ENCODE data around the gene GDF10.

GDF10 gene

DNA sequence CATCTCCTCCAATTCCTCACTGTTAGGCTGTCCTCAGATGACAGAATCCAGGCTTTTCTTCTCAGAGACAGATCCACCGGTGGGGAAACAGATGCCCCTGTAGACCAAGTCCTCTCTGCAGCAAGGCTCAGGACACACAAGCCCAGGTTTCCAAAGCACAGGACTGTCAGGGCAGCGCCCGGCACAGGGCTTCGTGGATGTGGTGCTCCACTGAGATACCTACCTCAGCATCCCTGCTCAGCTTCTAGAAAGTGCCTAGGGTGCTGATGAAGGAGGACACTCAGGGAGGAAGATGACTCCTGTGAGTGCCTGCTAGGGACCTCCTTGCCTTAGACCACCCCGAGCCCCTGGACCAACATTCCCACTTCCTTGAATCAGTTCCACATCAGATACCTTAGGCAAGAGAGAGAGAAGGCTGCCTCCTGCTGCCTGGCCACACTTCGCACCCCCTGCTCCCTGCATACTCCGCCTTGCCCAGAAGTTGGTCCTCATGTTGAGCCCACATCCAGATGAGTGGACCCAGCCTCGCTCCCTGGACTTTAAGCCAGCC, 39.3 kb downstream of the GDF10 start:
- TF ChIP-seq, protein P1, sequence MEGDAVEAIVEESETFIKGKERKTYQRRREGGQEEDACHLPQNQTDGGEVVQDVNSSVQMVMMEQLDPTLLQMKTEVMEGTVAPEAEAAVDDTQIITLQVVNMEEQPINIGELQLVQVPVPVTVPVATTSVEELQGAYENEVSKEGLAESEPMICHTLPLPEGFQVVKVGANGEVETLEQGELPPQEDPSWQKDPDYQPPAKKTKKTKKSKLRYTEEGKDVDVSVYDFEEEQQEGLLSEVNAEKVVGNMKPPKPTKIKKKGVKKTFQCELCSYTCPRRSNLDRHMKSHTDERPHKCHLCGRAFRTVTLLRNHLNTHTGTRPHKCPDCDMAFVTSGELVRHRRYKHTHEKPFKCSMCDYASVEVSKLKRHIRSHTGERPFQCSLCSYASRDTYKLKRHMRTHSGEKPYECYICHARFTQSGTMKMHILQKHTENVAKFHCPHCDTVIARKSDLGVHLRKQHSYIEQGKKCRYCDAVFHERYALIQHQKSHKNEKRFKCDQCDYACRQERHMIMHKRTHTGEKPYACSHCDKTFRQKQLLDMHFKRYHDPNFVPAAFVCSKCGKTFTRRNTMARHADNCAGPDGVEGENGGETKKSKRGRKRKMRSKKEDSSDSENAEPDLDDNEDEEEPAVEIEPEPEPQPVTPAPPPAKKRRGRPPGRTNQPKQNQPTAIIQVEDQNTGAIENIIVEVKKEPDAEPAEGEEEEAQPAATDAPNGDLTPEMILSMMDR (IDR thresholded peaks at IDR 0.05; ENCODE audit: borderline replicate concordance, insufficient read depth, low read depth, low read length) = no peak
- H3K4me3 ChIP-seq (ENCODE audit: low read depth, low read length) = no peak overlapping the region

DNA sequence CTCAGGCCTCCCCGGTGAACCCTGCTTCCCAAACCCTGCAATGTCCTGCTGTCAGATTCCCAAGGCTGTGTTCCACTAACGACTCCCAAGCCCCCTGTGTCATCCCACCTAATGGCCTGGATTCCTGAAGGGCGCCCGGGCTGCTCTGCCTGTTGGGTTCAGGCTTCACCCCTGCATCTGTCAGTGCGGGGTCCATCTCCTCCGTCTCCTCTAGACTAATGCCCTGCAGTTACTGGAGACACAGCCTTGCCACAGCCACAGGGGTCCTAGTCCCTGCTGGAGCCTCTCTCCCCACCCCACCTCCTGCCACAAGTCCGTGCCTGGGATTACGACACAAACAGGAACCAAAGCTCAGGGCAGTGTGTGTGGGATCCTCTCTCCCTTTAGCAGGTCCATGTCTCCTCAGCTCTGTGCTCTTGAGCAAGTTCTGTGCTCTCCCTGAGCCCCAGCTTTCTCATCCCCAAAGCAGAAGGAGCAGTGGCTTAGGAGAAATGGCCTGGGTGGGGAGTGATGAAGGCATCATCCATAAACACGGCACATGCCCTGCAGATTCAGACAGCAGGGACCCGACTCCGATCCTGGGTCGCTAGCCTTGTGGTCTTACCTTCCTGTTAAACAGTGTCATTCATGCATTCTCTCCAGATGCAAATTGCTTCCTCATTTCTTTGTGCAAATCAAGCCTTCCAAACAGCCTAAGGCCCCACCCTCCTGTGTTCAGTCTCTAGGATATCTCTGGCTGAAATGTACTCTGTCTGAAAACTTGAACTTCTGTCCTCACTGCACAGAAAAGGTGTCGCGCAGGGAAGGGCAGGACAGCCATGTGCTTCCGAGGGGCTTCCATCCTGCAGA, 40.0 kb downstream of the GDF10 start:
- no peak overlapping the region for H3K4me3 ChIP-seq (ENCODE audit: low read depth, low read length)

DNA sequence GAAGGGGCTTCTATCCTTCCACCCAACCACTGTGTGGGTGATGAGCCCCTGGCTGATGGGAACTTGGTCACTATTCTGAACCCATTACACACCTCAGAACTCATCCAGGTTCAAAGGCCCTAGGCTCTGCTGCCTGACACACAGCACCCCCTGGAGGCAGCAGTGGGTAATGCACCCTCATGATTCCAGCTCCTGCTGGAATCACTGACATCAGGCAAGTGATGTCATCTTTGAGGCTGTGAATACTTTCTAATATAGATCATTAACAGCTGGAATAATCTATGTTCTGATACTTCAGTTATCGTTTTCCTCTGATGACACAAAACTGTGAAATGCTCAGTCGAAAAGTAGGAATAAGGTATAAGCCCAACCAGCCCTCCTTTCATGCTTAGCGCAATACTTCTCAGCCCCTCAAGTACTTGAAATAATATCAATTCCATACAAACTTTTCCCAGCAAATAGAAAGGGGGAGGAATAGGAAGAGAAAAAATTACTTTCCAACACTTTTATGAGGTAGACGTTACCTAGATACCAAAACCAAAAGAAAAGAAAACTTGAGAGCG, 40.7 kb downstream of the GDF10 start:
- TF ChIP-seq, protein P1 (IDR thresholded peaks at IDR 0.05; ENCODE audit: borderline replicate concordance, insufficient read depth, low read depth, low read length) = peak; percentile 94
- no peak overlapping the region for H3K4me3 ChIP-seq (ENCODE audit: low read depth, low read length)

More for the DNA sequence above, 40.0 kb downstream of the GDF10 start:
- TF ChIP-seq, protein P1 (IDR thresholded peaks at IDR 0.05; ENCODE audit: borderline replicate concordance, insufficient read depth, low read depth, low read length) = no peak

DNA sequence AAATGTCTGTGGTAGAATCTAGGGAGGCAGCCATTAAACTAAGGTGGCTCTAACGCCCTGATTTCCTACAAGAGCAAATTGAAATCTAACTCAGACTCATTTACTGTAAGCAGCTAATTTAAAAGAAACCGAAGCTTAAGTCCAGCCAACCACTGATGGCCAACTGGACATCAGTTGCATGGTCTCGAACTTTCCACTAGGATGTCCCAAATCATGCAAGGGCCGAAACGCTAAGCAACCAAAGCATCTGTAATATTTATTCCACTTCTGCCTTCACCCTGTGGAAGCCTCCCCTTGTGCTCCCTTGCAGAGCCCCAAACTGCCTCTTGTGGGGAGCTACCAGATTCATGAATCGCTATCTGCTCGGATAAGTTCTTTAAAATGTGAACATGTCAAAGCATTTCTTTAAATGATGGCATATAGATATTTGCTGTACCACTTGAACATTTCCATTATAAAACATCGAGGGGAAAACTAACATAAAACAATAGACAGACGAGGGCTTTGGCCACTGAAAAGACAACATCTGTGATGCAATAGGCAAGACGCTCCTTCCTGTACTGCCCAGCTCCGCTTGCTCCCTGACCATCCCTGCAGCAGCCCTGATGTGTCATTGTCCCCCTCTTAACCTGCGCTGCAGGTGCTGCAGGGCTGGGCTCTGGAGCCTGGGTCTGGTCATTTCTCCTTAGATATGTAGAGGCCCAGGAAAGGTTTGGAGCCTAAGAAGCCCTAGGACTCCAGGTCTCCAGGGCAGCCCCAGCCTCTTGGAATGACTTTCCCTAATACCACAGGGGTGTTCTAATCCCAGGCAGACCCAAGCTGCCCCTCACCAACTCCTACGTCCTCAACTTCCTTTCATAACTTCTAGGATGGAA, 45.2 kb downstream of the GDF10 start:
- no peak overlapping the region for H3K4me3 ChIP-seq (ENCODE audit: low read depth, low read length)
- TF ChIP-seq, protein P1 (IDR thresholded peaks at IDR 0.05; ENCODE audit: borderline replicate concordance, insufficient read depth, low read depth, low read length) = no peak

DNA sequence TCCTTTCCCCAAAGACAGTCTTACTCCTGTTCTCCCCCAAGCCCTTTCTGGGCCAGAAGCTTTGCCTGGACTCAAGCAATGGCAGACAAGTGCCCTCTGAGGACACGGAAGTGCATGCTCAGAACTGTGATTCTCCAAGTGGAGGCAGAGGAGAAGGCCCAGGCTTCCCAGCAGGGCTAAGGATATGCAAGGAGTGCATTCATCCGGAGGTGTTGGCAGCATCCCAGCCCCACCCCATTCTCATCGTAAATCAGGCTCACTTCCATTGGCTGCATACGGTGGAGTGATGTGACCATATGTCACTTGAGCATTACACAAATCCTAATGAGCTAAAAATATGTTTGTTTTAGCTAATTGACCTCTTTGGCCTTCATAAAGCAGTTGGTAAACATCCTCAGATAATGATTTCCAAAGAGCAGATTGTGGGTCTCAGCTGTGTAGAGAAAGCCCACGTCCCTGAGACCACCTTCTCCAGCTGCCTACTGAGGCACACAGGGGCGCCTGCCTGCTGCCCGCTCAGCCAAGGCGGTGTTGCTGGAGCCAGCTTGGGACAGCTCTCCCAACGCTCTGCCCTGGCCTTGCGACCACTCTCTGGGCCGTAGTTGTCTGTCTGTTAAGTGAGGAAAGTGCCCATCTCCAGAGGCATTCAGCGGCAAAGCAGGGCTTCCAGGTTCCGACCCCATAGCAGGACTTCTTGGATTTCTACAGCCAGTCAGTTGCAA, 46.7 kb downstream of the GDF10 start:
- TF ChIP-seq, protein P1 (IDR thresholded peaks at IDR 0.05; ENCODE audit: borderline replicate concordance, insufficient read depth, low read depth, low read length) = no peak
- H3K4me3 ChIP-seq (ENCODE audit: low read depth, low read length) = no peak overlapping the region

DNA sequence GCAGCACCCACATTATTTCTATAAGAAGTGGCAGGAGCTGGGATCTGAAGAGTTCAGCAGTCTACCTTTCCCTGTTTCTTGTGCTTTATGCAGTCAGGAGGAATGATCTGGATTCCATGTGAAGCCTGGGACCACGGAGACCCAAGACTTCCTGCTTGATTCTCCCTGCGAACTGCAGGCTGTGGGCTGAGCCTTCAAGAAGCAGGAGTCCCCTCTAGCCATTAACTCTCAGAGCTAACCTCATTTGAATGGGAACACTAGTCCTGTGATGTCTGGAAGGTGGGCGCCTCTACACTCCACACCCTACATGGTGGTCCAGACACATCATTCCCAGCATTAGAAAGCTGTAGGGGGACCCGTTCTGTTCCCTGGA, 47.3 kb downstream of the GDF10 start:
- TF ChIP-seq, protein P1 (IDR thresholded peaks at IDR 0.05; ENCODE audit: borderline replicate concordance, insufficient read depth, low read depth, low read length) = no peak
- no peak overlapping the region for H3K4me3 ChIP-seq (ENCODE audit: low read depth, low read length)

All from GM12875 (cell line).